ENCODE data around the gene CAMTA1.

GRCh38 chr1:7049913-7050625 lies 264.8 kb downstream of the CAMTA1 start:
- no peak for TF ChIP-seq TCF7L2 (IDR thresholded peaks at IDR 0.05; ENCODE audit: borderline replicate concordance, extremely low read depth, insufficient read depth, insufficient read length)
- no peak for TF ChIP-seq CTCF (IDR thresholded peaks at IDR 0.05 in 2 of 3, conservative IDR thresholded peaks at IDR 0.05 in 1 of 3; ENCODE audit: borderline replicate concordance in 1 of 3, insufficient read depth in 1 of 3, low read depth in 2 of 3, low read length in 2 of 3)
- no peak for TF ChIP-seq ZFX (IDR thresholded peaks at IDR 0.05)

All from HCT116 (cell line).